ENCODE results near the gene RNASEH2A. TPM values are rescaled to one million over a fixed set of nuclear protein-coding genes. Genes with fewer than 3 reads are reported as not detected.

Gene RNASEH2A
- 144 TPM for polyA plus RNA-seq (2012; ENCODE audit: insufficient read depth, insufficient read length)

GRCh38 chr19:12806242-12807081 lies at the start of gene RNASEH2A:
TSS of gene RNASEH2A (plus strand) at chr19:12806584. CDS start at chr19:12806674, 90 bp downstream.
- H3K4me3 ChIP-seq (ENCODE audit: low read length), result peak within 1 kb of the TSS; percentile 92
- DNase-seq (ENCODE audit: low read depth, low spot score), result peak; percentile 86

GRCh38 chr19:12757544-12758274 lies 48.7 kb upstream of the RNASEH2A start:
- H3K4me3 ChIP-seq (ENCODE audit: low read length), result peak overlapping the region; percentile 27
- DNase-seq (ENCODE audit: low read depth, low spot score), result no peak

- no peak for DNase-seq (ENCODE audit: low read depth, low spot score)
- H3K4me3 ChIP-seq (ENCODE audit: low read length), result no peak overlapping the region
Observed at GRCh38 chr19:12759686-12760085, 46.7 kb upstream of the RNASEH2A start.

GRCh38 chr19:12763100-12763499 lies 43.3 kb upstream of the RNASEH2A start:
- no peak overlapping the region for H3K4me3 ChIP-seq (ENCODE audit: low read length)
- DNase-seq (ENCODE audit: low read depth, low spot score), result no peak

- no peak overlapping the region for H3K4me3 ChIP-seq (ENCODE audit: low read length)
- DNase-seq (ENCODE audit: low read depth, low spot score), result no peak
Observed at GRCh38 chr19:12764698-12765097, 41.7 kb upstream of the RNASEH2A start.

GRCh38 chr19:12766051-12766521 lies 40.3 kb upstream of the RNASEH2A start:
- no peak for DNase-seq (ENCODE audit: low read depth, low spot score)
- H3K4me3 ChIP-seq (ENCODE audit: low read length), result peak overlapping the region; percentile 47

- DNase-seq (ENCODE audit: low read depth, low spot score), result no peak
- no peak overlapping the region for H3K4me3 ChIP-seq (ENCODE audit: low read length)
Observed at GRCh38 chr19:12767150-12767549, 39.2 kb upstream of the RNASEH2A start.

GRCh38 chr19:12767666-12768065 lies 38.7 kb upstream of the RNASEH2A start:
- DNase-seq (ENCODE audit: low read depth, low spot score), result no peak
- H3K4me3 ChIP-seq (ENCODE audit: low read length), result no peak overlapping the region

- peak overlapping the region; percentile 36 for H3K4me3 ChIP-seq (ENCODE audit: low read length)
- DNase-seq (ENCODE audit: low read depth, low spot score), result peak; percentile 78
Observed at GRCh38 chr19:12769689-12770088, 36.7 kb upstream of the RNASEH2A start.

GRCh38 chr19:12770922-12771321 lies 35.5 kb upstream of the RNASEH2A start:
- no peak overlapping the region for H3K4me3 ChIP-seq (ENCODE audit: low read length)
- no peak for DNase-seq (ENCODE audit: low read depth, low spot score)

- H3K4me3 ChIP-seq (ENCODE audit: low read length), result no peak overlapping the region
- DNase-seq (ENCODE audit: low read depth, low spot score), result no peak
Observed at GRCh38 chr19:12772323-12772722, 34.1 kb upstream of the RNASEH2A start.

- no peak for DNase-seq (ENCODE audit: low read depth, low spot score)
- no peak overlapping the region for H3K4me3 ChIP-seq (ENCODE audit: low read length)
Observed at GRCh38 chr19:12773571-12773970, 32.8 kb upstream of the RNASEH2A start.

GRCh38 chr19:12774588-12775555 lies 31.5 kb upstream of the RNASEH2A start, which contains the start of gene HOOK2:
TSS of gene HOOK2 (minus strand) at chr19:12775552. CDS start at chr19:12775449, 103 bp downstream.
- no peak for DNase-seq (ENCODE audit: low read depth, low spot score)
- peak within 1 kb of the TSS; percentile 72 for H3K4me3 ChIP-seq (ENCODE audit: low read length)

GRCh38 chr19:12777217-12778016 lies 29.0 kb upstream of the RNASEH2A start:
- no peak for DNase-seq (ENCODE audit: low read depth, low spot score)
- peak overlapping the region; percentile 73 for H3K4me3 ChIP-seq (ENCODE audit: low read length)

- no peak for DNase-seq (ENCODE audit: low read depth, low spot score)
- H3K4me3 ChIP-seq (ENCODE audit: low read length), result peak overlapping the region; percentile 73
Observed at GRCh38 chr19:12778017-12778904, 28.1 kb upstream of the RNASEH2A start.

GRCh38 chr19:12778905-12779161 lies 27.6 kb upstream of the RNASEH2A start:
- H3K4me3 ChIP-seq (ENCODE audit: low read length), result peak overlapping the region; percentile 73
- no peak for DNase-seq (ENCODE audit: low read depth, low spot score)
